Choroid plexus epithelial cell (primary cell): ENCODE data around the gene INSRR.
A peak's percentile ranks its signal among the peaks of the same experiment; 100 is the strongest.

ENCODE experiments used
- DNase-seq: peaks from one replicate; pipeline ENCODE4 v3.0.0-alpha.2; 2010; ENCODE audit warnings: low read depth
- H3K4me3 ChIP-seq: 2 replicates; pipeline ENCODE4 v1.5.1; 2011; ENCODE audit warnings: low read depth, mild to moderate bottlenecking, control low read depth, low read length, moderate library complexity
- CTCF ChIP-seq: conservative IDR thresholded peaks from 2 replicates; pipeline ENCODE4 v1.5.1; 2011; ENCODE audit warnings: low read depth, mild to moderate bottlenecking, control low read depth, inconsistent platforms, low read length, moderate library complexity

Gene INSRR

GRCh38 chr1:156849151-156849496 is 9.8 kb downstream of the INSRR start:
- no peak overlapping the region for H3K4me3 ChIP-seq
- no peak for TF ChIP-seq CTCF
- DNase-seq, result no peak

GRCh38 chr1:156848461-156849150 is 10.3 kb downstream of the INSRR start:
- no peak for DNase-seq
- no peak for TF ChIP-seq CTCF
- no peak overlapping the region for H3K4me3 ChIP-seq

GRCh38 chr1:156847591-156848460 is 11.1 kb downstream of the INSRR start:
- no peak for DNase-seq
- no peak overlapping the region for H3K4me3 ChIP-seq
- no peak for TF ChIP-seq CTCF

- TF ChIP-seq CTCF, result no peak
- DNase-seq, result no peak
- no peak overlapping the region for H3K4me3 ChIP-seq
Observed at GRCh38 chr1:156846643-156847042, 12.3 kb downstream of the INSRR start.

GRCh38 chr1:156845953-156846545 is 12.9 kb downstream of the INSRR start:
- H3K4me3 ChIP-seq, result no peak overlapping the region
- DNase-seq, result no peak
- no peak for TF ChIP-seq CTCF

GRCh38 chr1:156845055-156845952 is 13.6 kb downstream of the INSRR start:
- DNase-seq, result no peak
- H3K4me3 ChIP-seq, result no peak overlapping the region
- peak; percentile 20 for TF ChIP-seq CTCF
